GM12878 (cell line): Measurements from ENCODE around the gene COQ6. TPM values are rescaled to one million over a fixed set of nuclear protein-coding genes. Genes with fewer than 3 reads are reported as not detected.
A peak's percentile ranks its signal among the peaks of the same experiment; 100 is the strongest.

Experiments used
- ATF3 ChIP-seq: IDR thresholded peaks from 2 replicates; pipeline ENCODE4 v1.6.1; 2011; ENCODE audit warnings: low read depth, mild to moderate bottlenecking, low read length, moderate library complexity, borderline replicate concordance; ENCODE audit errors: extremely low read depth
- ATF7 ChIP-seq: fragments of 450-650 bp; IDR thresholded peaks from 2 replicates; pipeline ENCODE4 v1.6.1; 2016; ENCODE audit warnings: low read depth, mild to moderate bottlenecking
- CBX3 ChIP-seq: fragments of 200-600 bp; sonication (generic); IDR thresholded peaks from 2 replicates; pipeline ENCODE4 v1.6.1; 2016; ENCODE audit warnings: low read depth, borderline replicate concordance
- CBX5 ChIP-seq: sonication (generic); IDR thresholded peaks from 2 replicates; pipeline ENCODE4 v1.6.1; 2016; ENCODE audit warnings: low read depth, moderate library complexity, mild to moderate bottlenecking, inconsistent platforms
- EED ChIP-seq: sonication (generic); IDR thresholded peaks from 2 replicates; pipeline ENCODE4 v1.6.1; 2016; ENCODE audit warnings: antibody characterized with exemption, low read depth
- EP300 ChIP-seq, 2 experiments: fragments of 150-350 bp in 1 of 2; IDR thresholded peaks; 2 replicates each; pipeline ENCODE4 v1.6.1; 2011 to 2012; ENCODE audit warnings: low read depth in 2 of 2, low read length in 2 of 2, borderline replicate concordance in 1 of 2, improper control_type of control experiment in 1 of 2, inconsistent platforms in 1 of 2; ENCODE audit not compliant: control insufficient read depth in 1 of 2
- HDAC6 ChIP-seq: fragments of 200-600 bp; sonication (generic); IDR thresholded peaks from one replicate; pipeline ENCODE4 v1.8.0; 2017; ENCODE audit warnings: antibody characterized with exemption; ENCODE audit not compliant: unreplicated experiment
- IKZF1 ChIP-seq: fragments of 450-650 bp; conservative IDR thresholded peaks from 2 replicates; pipeline ENCODE4 v1.6.1; 2017; ENCODE audit warnings: antibody characterized with exemption, mild to moderate bottlenecking
- MEF2B ChIP-seq: fragments of 450-650 bp; IDR thresholded peaks from 2 replicates; pipeline ENCODE4 v1.6.1; 2018; ENCODE audit warnings: mild to moderate bottlenecking, moderate library complexity; ENCODE audit not compliant: partially characterized antibody, poor library complexity, severe bottlenecking
- MYB ChIP-seq: fragments of 150-350 bp; IDR thresholded peaks from 2 replicates; pipeline ENCODE4 v1.6.1; 2014; ENCODE audit warnings: mild to moderate bottlenecking, low read depth, low read length, borderline replicate concordance
- POLR2AphosphoS2 ChIP-seq: IDR thresholded peaks from 2 replicates; pipeline ENCODE4 v1.6.1; 2011; ENCODE audit warnings: low read depth, mild to moderate bottlenecking, low read length, improper control_type of control experiment, moderate library complexity
- RFX5 ChIP-seq: IDR thresholded peaks from 2 replicates; pipeline ENCODE4 v1.6.1; 2011; ENCODE audit warnings: low read depth, low read length, improper control_type of control experiment
- SP1 ChIP-seq: IDR thresholded peaks from one replicate; pipeline ENCODE4 v1.6.1; 2011; ENCODE audit warnings: low read depth, low read length
- SUZ12 ChIP-seq: fragments of 200-600 bp; sonication (generic); IDR thresholded peaks from one replicate; pipeline ENCODE4 v1.6.1; 2018; ENCODE audit warnings: antibody characterized with exemption, mild to moderate bottlenecking; ENCODE audit not compliant: unreplicated experiment
- YY1 ChIP-seq: IDR thresholded peaks from 2 replicates; pipeline ENCODE4 v1.6.1; 2011; ENCODE audit warnings: low read depth, mild to moderate bottlenecking, low read length
- ZBTB4 ChIP-seq: fragments of 450-650 bp; formaldehyde crosslinking; IDR thresholded peaks from 2 replicates; pipeline ENCODE4 v1.4.0; 2022; ENCODE audit warnings: mild to moderate bottlenecking, moderate library complexity
- ZNF622 ChIP-seq: fragments of 450-650 bp; IDR thresholded peaks from 2 replicates; pipeline ENCODE4 v1.6.1; 2017; ENCODE audit warnings: mild to moderate bottlenecking, inconsistent platforms
- polyA plus RNA-seq, 11 experiments: library from polyadenylated mRNA; depleted of rRNA in 4 of 11; unstranded in 6 of 11; stranded (reverse) in 5 of 11; fragments of >200 nt; fragmentation: Nextera tagmentation in 4 of 11; fragmentation: Illumina TruSeq in 1 of 11; extraction: Ambion mirVana in 4 of 11; extraction: Trizol in 1 of 11; gene quantifications; 1 replicate in 1 of 11; 2 replicates in 10 of 11; pipeline versions ENCODE4 v1.2.1 to v1.2.3, GENCODE V29; 2011 to 2016; ENCODE audit warnings: inconsistent platforms in 2 of 11, missing spikeins in 2 of 11, low read depth in 1 of 11
- total RNA-seq, 4 experiments: library from RNA; depleted of rRNA in 3 of 4; stranded (reverse); fragments of >200 nt in 3 of 4; fragmentation: Illumina TruSeq in 1 of 4; extraction: Trizol in 1 of 4; gene quantifications; 2 replicates each; pipeline versions ENCODE4 v1.2.1 to v1.2.3, GENCODE V29; 2013 to 2021
- TF ChIP-seq, protein P1 (sequence below): IDR thresholded peaks from 2 replicates; pipeline ENCODE4 v1.6.1; 2012; ENCODE audit warnings: low read depth, low read length, improper control_type of control experiment
- TF ChIP-seq, protein P2 (sequence below): fragments of 450-650 bp; IDR thresholded peaks from 2 replicates; pipeline ENCODE4 v1.6.1; 2017; ENCODE audit warnings: mild to moderate bottlenecking, low read depth, inconsistent platforms; ENCODE audit not compliant: poor library complexity, severe bottlenecking
- TF ChIP-seq, protein P3 (sequence below): fragments of 450-650 bp; IDR thresholded peaks from 2 replicates; pipeline ENCODE4 v1.6.1; 2018; ENCODE audit warnings: mild to moderate bottlenecking, low read depth, moderate library complexity; ENCODE audit not compliant: partially characterized antibody

COQ6 gene
- total and polyA plus RNA-seq, 10 of the 15 experiments (the other 5 are each of a cell fraction or from before 2014, with no cell fraction given), result 5.4 to 45.5 (median 19.1) TPM

- TF ChIP-seq ZBTB4 (CRISPR knock-in tag) (no peak), HDAC6 (no peak), MEF2B (no peak), YY1 (peak; percentile 94), SP1 (peak; percentile 5), CBX5 (no peak), POLR2AphosphoS2 (no peak), IKZF1 (peak; percentile 81), CBX3 (no peak), ZNF622 (no peak), RFX5 (peak; percentile 38; the same call in 1 of the 2 replicates), ATF7 (peak; percentile 61), SUZ12 (no peak), ATF3 (no peak), EED (no peak), EP300 (IDR thresholded peaks at IDR 0.05; ENCODE audit: borderline replicate concordance in 1 of 2, control insufficient read depth in 1 of 2, low read depth in 2 of 2, low read length in 2 of 2) (no peak), MYB (no peak)
- TF ChIP-seq, protein P1, sequence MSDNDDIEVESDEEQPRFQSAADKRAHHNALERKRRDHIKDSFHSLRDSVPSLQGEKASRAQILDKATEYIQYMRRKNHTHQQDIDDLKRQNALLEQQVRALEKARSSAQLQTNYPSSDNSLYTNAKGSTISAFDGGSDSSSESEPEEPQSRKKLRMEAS, result no peak; the same call in 1 of the 2 replicates
- TF ChIP-seq, protein P2, sequence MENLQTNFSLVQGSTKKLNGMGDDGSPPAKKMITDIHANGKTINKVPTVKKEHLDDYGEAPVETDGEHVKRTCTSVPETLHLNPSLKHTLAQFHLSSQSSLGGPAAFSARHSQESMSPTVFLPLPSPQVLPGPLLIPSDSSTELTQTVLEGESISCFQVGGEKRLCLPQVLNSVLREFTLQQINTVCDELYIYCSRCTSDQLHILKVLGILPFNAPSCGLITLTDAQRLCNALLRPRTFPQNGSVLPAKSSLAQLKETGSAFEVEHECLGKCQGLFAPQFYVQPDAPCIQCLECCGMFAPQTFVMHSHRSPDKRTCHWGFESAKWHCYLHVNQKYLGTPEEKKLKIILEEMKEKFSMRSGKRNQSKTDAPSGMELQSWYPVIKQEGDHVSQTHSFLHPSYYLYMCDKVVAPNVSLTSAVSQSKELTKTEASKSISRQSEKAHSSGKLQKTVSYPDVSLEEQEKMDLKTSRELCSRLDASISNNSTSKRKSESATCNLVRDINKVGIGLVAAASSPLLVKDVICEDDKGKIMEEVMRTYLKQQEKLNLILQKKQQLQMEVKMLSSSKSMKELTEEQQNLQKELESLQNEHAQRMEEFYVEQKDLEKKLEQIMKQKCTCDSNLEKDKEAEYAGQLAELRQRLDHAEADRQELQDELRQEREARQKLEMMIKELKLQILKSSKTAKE, result peak; percentile 35
- TF ChIP-seq, protein P3, sequence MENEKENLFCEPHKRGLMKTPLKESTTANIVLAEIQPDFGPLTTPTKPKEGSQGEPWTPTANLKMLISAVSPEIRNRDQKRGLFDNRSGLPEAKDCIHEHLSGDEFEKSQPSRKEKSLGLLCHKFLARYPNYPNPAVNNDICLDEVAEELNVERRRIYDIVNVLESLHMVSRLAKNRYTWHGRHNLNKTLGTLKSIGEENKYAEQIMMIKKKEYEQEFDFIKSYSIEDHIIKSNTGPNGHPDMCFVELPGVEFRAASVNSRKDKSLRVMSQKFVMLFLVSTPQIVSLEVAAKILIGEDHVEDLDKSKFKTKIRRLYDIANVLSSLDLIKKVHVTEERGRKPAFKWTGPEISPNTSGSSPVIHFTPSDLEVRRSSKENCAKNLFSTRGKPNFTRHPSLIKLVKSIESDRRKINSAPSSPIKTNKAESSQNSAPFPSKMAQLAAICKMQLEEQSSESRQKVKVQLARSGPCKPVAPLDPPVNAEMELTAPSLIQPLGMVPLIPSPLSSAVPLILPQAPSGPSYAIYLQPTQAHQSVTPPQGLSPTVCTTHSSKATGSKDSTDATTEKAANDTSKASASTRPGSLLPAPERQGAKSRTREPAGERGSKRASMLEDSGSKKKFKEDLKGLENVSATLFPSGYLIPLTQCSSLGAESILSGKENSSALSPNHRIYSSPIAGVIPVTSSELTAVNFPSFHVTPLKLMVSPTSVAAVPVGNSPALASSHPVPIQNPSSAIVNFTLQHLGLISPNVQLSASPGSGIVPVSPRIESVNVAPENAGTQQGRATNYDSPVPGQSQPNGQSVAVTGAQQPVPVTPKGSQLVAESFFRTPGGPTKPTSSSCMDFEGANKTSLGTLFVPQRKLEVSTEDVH, result no peak
Observed at GRCh38 chr14:73949752-73950734, at the start of gene COQ6, which contains the start of gene FAM161B (continued).
